Keratinocyte (primary cell): ENCODE results near the gene FNDC8. TPM values are rescaled to one million over a fixed set of nuclear protein-coding genes. Genes with fewer than 3 reads are reported as not detected.

Source experiments
- DNase-seq: peaks from one replicate; pipeline ENCODE4 v3.0.0-alpha.2; 2011; ENCODE audit warnings: low read depth, missing footprints, low spot score
- FAIRE-seq: peaks from 2 replicates; lab custom pipeline; 2011; peaks lifted over from hg19 to GRCh38; lab: Jason Lieb, UNC
- H2AFZ ChIP-seq: 2 replicates; pipeline ENCODE4 v1.6.0; 2012; ENCODE audit warnings: low read length, control low read depth, inconsistent platforms; ENCODE audit not compliant: control insufficient read depth
- H3K27ac ChIP-seq: 2 replicates; pipeline ENCODE4 v1.5.1; 2011; ENCODE audit warnings: low read length; ENCODE audit not compliant: control insufficient read depth, insufficient read depth
- H3K27me3 ChIP-seq: 3 replicates; pipeline ENCODE4 v1.6.0; 2011; ENCODE audit warnings: low read length; ENCODE audit not compliant: control insufficient read depth, insufficient read depth; ENCODE audit errors: extremely low read depth
- H3K36me3 ChIP-seq, 2 experiments: 2 replicates in 1 of 2; 3 replicates in 1 of 2; pipeline ENCODE4 v1.5.1; 2011; ENCODE audit warnings: low read length in 2 of 2, mild to moderate bottlenecking in 1 of 2; ENCODE audit not compliant: control insufficient read depth in 2 of 2, insufficient read depth in 2 of 2; ENCODE audit errors: extremely low read depth in 1 of 2
- H3K4me1 ChIP-seq: 3 replicates; pipeline ENCODE4 v1.5.1; 2011; ENCODE audit warnings: low read length; ENCODE audit not compliant: control insufficient read depth, insufficient read depth; ENCODE audit errors: extremely low read depth
- H3K4me2 ChIP-seq: 3 replicates; pipeline ENCODE4 v1.6.0; 2011; ENCODE audit warnings: low read depth, low read length; ENCODE audit not compliant: control insufficient read depth, insufficient read depth; ENCODE audit errors: extremely low read depth
- H3K4me3 ChIP-seq, 3 experiments: fragments of 200-600 bp in 1 of 3; sonication (generic) in 1 of 3; 2 replicates in 2 of 3; 3 replicates in 1 of 3; pipeline ENCODE4 v1.5.1; 2011 to 2016; ENCODE audit warnings: low read length in 3 of 3, mild to moderate bottlenecking in 3 of 3, control low read depth in 2 of 3, inconsistent platforms in 1 of 3, low read depth in 1 of 3, mixed read lengths in 1 of 3, mixed run types in 1 of 3, moderate library complexity in 1 of 3; ENCODE audit not compliant: control insufficient read depth in 2 of 3, insufficient read depth in 2 of 3; ENCODE audit errors: extremely low read depth in 1 of 3
- H3K79me2 ChIP-seq: 2 replicates; pipeline ENCODE4 v1.6.0; 2012; ENCODE audit warnings: low read length; ENCODE audit not compliant: control insufficient read depth, insufficient read depth
- H3K9ac ChIP-seq: 3 replicates; pipeline ENCODE4 v1.6.0; 2011; ENCODE audit warnings: low read length; ENCODE audit not compliant: control insufficient read depth, insufficient read depth; ENCODE audit errors: extremely low read depth
- H3K9me1 ChIP-seq: 3 replicates; pipeline ENCODE4 v1.6.0; 2011; ENCODE audit warnings: low read length; ENCODE audit not compliant: control insufficient read depth, insufficient read depth; ENCODE audit errors: extremely low read depth
- H3K9me3 ChIP-seq: 2 replicates; pipeline ENCODE4 v1.5.1; 2012; ENCODE audit warnings: low read depth, low read length; ENCODE audit not compliant: control insufficient read depth
- H4K20me1 ChIP-seq: 3 replicates; pipeline ENCODE4 v1.6.0; 2011; ENCODE audit warnings: low read length; ENCODE audit not compliant: control insufficient read depth, insufficient read depth; ENCODE audit errors: extremely low read depth
- EZH2 ChIP-seq: IDR thresholded peaks from one replicate; pipeline ENCODE4 v1.6.1; 2012; ENCODE audit warnings: inconsistent platforms, mild to moderate bottlenecking, low read length, moderate library complexity
- dilution Hi-C: fragments of 300-500 bp; cut with MboI; formaldehyde crosslinking; loops from one replicate; pipeline ENCODE4 v1.7.0; 2020; ENCODE audit warnings: low sequenced_read_pairs; ENCODE audit not compliant: extremely low pct_ligation_motif_present
- polyA plus RNA-seq, 5 experiments: library from polyadenylated mRNA; depleted of rRNA in 3 of 5; stranded (reverse) in 3 of 5; stranded (forward) in 1 of 5; unstranded in 1 of 5; fragments of >200 nt; gene quantifications; 1 replicate in 1 of 5; 2 replicates in 3 of 5; 3 replicates in 1 of 5; pipeline versions ENCODE4 v1.2.1 to v1.2.3, GENCODE V29; 2011 to 2012; ENCODE audit warnings: missing spikeins in 2 of 5, low read depth in 1 of 5, low replicate concordance in 1 of 5
- TF ChIP-seq, protein P1 (sequence below), 3 experiments: IDR thresholded peaks in 1 of 3; conservative IDR thresholded peaks in 1 of 3; optimal IDR thresholded peaks in 1 of 3; 2 replicates in 2 of 3; 3 replicates in 1 of 3; pipeline versions ENCODE3 to v1.5.1; 2011; ENCODE audit warnings: low read length in 3 of 3, mild to moderate bottlenecking in 3 of 3, moderate library complexity in 2 of 3, control low read depth in 1 of 3, inconsistent platforms in 1 of 3; ENCODE audit not compliant: insufficient read depth in 2 of 3; ENCODE audit errors: extremely low read depth in 1 of 3

Gene FNDC8
- polyA plus RNA-seq, 1 donor (not counting 4 experiments of a cell fraction or from before 2014, with no cell fraction given), result not detected

DNA sequence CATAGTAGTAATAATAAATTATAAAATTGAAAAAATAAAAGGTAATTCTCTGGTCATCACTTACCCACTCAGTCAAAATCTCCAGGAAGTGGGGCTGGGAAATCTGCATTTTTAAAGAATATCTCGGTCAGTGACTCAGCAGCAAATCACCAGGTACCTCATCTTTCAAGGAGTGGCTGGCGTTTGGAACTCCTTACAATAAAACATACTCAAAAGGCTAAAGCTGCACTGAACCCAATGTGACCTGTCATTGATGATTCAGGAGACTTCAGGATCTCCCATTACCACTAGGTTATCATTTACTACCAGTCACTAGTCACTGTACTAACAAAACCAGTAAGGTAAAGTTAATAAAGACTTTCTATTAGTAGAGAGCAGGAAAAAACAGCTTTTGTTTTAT is 36.4 kb upstream of the FNDC8 start:
- Histone ChIP-seq H3K9ac (no peak overlapping the region), H3K27me3 (no peaks in the 10 kb centered on the region), H3K9me1 (no peaks in the 10 kb centered on the region), H3K4me1 (peaks cover 68% of the 10 kb centered on the region), H3K4me2 (peak overlapping the region; percentile 29), H2AFZ (no peak overlapping the region), H4K20me1 (no peaks in the 10 kb centered on the region), H3K36me3 (no peaks in the 10 kb centered on the region), H3K4me3 (peak overlapping the region in 1 of 3 experiments; percentile 25), H3K9me3 (no peaks in the 10 kb centered on the region), H3K79me2 (peaks cover 44% of the 10 kb centered on the region), H3K27ac (peak overlapping the region; percentile 54)
- DNase-seq (peak; percentile 65), FAIRE-seq (peak; percentile 76)
- dilution Hi-C loops, result no loop called here
- TF ChIP-seq, protein P1, sequence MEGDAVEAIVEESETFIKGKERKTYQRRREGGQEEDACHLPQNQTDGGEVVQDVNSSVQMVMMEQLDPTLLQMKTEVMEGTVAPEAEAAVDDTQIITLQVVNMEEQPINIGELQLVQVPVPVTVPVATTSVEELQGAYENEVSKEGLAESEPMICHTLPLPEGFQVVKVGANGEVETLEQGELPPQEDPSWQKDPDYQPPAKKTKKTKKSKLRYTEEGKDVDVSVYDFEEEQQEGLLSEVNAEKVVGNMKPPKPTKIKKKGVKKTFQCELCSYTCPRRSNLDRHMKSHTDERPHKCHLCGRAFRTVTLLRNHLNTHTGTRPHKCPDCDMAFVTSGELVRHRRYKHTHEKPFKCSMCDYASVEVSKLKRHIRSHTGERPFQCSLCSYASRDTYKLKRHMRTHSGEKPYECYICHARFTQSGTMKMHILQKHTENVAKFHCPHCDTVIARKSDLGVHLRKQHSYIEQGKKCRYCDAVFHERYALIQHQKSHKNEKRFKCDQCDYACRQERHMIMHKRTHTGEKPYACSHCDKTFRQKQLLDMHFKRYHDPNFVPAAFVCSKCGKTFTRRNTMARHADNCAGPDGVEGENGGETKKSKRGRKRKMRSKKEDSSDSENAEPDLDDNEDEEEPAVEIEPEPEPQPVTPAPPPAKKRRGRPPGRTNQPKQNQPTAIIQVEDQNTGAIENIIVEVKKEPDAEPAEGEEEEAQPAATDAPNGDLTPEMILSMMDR (optimal IDR thresholded peaks at IDR 0.05 in 1 of 3, IDR thresholded peaks at IDR 0.05 in 1 of 3, conservative IDR thresholded peaks at IDR 0.05 in 1 of 3; ENCODE audit: extremely low read depth in 1 of 3, insufficient read depth in 2 of 3, low read length in 3 of 3), result no peak
- TF ChIP-seq EZH2, result no peak

DNA sequence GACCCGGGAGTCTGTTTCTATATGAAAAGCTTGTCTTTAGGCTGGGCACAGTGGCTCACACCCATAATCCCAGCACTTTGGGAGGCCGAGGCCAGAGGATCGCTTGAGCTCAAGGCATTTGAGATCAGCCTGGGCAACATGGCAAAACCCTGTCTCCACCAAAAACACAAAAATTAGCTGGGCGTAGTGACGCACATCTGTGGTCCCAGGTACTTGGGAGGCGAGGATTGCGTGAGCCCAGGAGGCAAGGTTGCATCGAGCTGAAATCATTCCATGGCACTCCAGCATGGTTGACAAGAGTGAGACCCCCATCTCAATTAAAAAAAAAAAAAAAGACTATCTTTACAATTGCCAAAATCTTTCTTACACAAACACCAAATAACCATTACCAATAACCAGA is 35.3 kb upstream of the FNDC8 start:
- TF ChIP-seq EZH2, result no peak
- TF ChIP-seq, protein P1 (optimal IDR thresholded peaks at IDR 0.05 in 1 of 3, IDR thresholded peaks at IDR 0.05 in 1 of 3, conservative IDR thresholded peaks at IDR 0.05 in 1 of 3; ENCODE audit: extremely low read depth in 1 of 3, insufficient read depth in 2 of 3, low read length in 3 of 3), result no peak
- Histone ChIP-seq H3K27ac (peak overlapping the region; percentile 54), H4K20me1 (no peaks in the 10 kb centered on the region), H2AFZ (no peak overlapping the region), H3K4me3 (no peak overlapping the region), H3K36me3 (no peaks in the 10 kb centered on the region), H3K9ac (no peak overlapping the region), H3K9me1 (no peaks in the 10 kb centered on the region), H3K79me2 (peaks cover 42% of the 10 kb centered on the region), H3K4me1 (peaks cover 69% of the 10 kb centered on the region), H3K4me2 (peak overlapping the region; percentile 97), H3K27me3 (no peaks in the 10 kb centered on the region), H3K9me3 (no peaks in the 10 kb centered on the region)
- dilution Hi-C loops, result no loop called here
- no peak for DNase-seq
- FAIRE-seq, result no peak
